ENCODE measurements around the gene SNCB.

The SNCB gene

DNA sequence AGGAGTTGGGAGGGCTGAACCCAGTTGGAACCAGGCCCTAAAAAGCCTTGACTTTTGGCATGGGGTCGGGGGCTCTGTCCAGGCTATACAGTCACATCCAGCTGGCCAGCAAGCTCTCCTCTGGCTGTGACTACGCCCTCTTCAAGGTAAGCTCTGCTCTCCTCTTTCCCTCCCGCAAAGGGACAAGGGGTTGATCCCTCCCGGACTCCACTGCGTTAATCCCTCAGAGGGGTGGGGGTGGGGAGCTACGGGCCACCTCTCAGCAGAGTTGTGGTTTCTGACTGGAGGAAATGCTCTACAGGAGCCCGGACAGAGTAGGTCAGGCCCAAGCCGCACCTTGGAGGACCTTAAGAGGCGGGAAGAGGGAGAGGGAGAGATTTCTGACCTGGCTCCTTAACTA, 14.0 kb upstream of the SNCB start:
- no peak for DNase-seq

- no peak for DNase-seq
Measured at GRCh38 chr5:176643491-176644219, 13.3 kb upstream of the SNCB start.

DNA sequence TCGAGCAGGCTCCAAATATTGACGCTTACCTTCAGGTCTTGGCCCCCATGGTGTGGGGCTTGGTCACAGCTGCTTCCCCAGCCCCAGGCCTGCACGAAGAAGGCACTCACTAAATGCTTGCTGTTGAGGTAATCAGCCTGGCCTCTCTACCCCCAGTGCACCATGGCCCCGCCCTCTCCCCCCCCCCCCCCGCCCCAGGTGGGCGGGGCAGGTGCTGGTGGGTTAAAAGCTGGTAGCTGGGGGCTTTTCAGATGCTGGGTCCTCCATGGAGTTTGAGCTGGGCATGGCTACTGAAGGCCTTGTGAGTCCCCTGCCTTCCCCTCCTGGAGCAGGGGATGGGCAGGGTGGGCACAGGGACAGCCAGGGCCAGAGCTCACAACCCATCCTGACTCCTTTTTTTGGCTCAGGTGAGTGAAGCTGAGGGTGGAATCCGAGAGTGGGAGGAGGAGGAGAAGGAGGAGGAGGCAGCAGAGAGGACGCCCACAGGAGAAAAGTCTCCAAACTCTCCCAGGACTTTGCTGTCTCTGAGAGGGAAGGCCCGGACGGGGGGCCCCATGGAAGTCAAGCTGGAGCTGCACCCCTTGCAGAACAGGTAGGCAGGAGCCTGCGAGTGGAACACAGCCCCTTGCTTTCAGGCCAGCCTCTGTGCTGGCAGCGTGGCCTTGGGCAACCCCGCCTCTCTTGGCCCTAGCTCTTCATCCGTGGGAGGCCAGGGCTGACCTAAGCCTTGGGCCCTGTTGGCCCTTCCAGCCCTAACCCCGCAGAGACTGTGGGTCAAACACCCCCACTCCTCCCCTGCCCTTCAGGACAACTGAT, 12.5 kb upstream of the SNCB start:
- DNase-seq, result no peak

DNA sequence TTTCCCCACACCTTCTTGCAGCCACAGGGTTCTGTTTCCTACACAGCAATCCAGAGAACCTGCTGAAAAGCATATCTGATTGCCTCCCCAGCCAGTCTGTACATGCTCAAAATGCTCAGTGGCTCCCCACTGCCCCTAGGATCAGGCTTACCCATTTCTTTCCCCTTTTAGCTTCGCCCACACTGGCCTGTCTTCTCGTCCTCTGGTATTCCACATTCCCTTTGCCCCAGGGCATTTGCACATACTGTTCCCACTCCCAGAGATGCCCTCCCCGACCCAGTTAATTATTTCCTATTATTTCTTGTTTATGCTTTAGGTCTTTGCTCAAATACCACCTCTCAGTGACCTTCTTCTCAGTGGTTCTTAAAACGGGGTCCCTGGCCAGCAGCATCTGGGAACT, 10.3 kb upstream of the SNCB start:
- no peak for DNase-seq

GRCh38 chr5:176639981-176640380, 9.6 kb upstream of the SNCB start:
- no peak for DNase-seq

DNA sequence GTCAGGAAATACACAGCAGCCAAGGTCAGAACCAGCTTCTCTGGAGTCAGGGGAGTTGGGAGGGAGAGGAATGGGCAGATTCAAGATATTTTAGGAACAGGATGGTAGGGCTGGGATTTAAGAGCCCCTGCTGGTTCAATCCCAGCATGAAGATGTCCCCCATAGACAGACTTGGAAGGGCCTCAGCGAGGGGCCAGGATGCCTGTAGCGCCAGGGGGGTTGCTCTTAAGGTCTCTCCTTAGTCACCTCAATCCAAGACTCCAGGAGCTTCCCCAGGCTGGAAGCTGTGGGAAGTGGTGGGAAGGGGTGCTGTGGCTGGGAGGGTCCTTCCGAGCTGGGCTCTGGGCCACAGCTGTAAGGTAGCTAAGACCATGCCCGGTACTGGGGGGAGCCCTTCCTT, 8.9 kb upstream of the SNCB start:
- no peak for DNase-seq

GRCh38 chr5:176638437-176638836, 8.1 kb upstream of the SNCB start:
- no peak for DNase-seq

- no peak for DNase-seq
Measured at GRCh38 chr5:176637556-176637955, 7.2 kb upstream of the SNCB start.

- DNase-seq, result no peak
Measured at GRCh38 chr5:176636426-176636825, 6.1 kb upstream of the SNCB start.

DNA sequence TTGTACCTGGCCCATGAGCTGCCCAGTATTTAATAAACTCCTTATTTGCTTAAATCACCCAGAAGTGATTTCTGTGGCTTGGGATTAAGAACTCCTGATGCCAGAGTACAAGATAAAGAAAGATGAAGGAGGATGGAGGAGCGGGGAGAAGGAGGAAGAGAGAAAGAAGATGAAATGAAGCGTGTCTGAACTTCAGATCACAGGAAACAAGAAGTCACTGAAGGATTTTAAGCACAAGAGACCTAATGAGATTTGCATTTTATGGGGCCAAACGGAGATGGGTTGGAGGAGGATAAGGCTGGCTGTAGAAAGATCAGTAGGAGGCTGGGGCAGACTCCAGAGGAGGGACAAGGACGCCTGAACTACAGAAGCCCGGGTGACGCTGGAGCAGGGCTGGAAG, 3.3 kb upstream of the SNCB start:
- DNase-seq, result no peak

DNA sequence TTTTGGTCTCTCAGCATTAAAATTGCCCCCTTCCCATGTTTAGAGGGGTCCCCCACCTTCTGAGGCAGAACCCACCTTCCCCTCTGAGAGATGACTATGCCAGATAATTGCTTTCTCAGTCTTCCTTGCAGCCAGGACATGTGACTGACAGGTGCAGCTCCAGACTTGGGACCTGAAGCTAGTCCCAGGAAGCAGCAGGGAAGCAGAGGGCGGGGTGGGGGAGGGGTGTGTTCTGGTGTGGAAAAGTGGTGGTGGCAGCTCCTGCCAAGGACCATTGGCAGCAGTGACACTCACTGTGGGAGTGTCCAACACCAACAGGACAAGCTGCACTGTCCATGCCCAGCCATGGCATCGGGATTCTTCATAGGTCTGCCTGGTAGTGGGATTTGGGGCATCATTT, 2.4 kb upstream of the SNCB start:
- DNase-seq, result no peak

DNA sequence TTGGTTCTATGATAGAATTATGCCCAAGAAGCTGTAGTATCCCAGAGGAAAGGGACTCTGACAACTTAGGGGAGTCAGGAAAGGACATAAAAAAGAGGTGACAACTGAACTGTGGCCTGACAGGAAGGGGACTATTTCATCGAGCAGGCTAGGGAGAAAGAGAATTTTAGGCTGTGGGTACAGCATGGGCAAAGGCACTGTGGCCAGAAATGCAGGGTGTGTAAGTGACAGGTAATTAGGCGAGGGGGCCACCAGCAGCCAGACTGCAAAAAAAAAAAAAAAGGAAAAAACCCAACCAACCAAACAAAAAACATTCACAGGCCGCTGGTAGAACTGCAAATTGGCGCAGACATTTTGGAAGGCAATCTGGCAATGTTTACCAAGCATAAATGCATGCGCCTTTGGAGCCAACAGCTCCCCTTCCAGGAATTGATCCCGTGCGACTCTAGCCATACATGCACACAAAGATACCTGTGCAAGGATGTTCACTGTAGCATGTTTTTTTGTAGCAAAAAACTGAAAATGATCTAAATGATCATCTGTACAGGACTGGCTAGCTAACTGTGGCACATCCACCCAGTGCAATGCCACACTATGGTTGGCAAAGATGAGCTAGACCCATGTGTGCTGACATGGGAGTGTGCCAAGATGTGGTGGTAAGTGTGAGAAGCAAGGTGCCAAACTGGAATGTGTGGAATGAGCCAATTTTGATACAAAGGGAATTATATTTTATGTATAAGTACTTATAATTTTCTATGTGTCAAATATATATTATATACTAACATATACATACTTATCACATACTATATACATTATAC, 1.3 kb upstream of the SNCB start:
- no peak for DNase-seq

- DNase-seq, result no peak
Measured at GRCh38 chr5:176630681-176631222, 418 bp upstream of the SNCB start.

- no peak for DNase-seq
Measured at GRCh38 chr5:176629317-176629852, 949 bp downstream of the SNCB start.

DNA sequence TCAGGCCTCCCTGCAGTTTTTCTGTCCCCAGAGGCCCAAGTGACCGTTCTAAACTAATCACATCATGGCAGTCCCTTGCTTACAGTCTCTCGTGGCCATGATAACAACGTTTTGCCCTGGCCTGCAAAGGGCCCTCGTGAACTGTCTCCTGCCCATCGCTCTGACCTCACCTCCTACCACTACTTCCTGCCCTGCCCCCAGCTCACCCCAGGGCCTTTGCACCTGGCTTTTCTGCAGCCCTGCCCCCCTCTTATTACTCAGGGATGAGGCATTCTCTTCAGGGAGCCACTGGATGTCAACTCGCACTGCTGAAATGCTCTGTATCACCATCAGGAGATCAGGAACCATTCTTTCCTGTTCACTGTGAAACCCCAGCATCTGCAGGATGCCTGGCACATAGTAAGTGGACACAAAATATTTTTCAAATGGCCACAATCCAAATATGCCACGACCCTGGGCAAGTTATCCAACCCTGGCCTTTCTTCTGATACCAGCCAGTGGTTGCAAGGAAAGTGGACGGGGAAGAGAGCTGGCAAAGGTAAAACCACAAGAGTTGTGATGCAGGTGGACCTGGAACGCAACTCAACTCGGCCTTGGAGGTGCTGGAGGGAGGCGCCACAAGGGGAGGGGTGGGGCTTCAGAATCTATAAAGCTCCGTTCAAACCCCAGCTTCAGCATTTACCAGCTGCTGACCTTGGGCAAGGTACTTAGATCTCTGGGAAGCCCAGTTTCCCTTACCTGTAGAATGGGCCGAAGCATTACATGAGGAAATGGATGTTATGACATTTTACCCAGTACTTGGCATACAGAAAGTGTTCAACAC, 1.7 kb downstream of the SNCB start:
- no peak for DNase-seq

- DNase-seq, result no peak
Measured at GRCh38 chr5:176627582-176627981, 2.8 kb downstream of the SNCB start.

GRCh38 chr5:176626876-176627236, 3.5 kb downstream of the SNCB start:
- no peak for DNase-seq

- DNase-seq, result no peak
Measured at GRCh38 chr5:176625966-176626875, 4.1 kb downstream of the SNCB start.

- DNase-seq, result no peak
Measured at GRCh38 chr5:176625512-176625911, 4.8 kb downstream of the SNCB start.

DNA sequence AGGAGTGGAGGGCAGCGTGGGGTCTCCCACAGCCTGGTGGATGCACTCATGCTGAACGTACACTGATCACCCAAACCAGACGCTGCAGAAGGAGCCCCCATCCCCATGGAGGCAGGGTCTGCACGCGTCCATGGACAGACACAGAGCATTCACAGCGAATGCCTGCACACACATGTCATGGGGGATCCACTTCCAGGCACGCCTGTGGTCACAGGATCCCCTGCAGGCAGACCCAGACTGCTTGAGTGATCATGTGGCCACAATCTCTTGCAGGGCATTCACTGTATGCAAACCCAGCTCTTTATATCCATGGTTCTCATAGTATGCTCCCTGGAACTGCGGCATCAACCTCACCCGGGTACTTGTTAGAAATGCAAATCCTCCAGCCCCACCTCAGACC, 5.4 kb downstream of the SNCB start:
- DNase-seq, result no peak

DNA sequence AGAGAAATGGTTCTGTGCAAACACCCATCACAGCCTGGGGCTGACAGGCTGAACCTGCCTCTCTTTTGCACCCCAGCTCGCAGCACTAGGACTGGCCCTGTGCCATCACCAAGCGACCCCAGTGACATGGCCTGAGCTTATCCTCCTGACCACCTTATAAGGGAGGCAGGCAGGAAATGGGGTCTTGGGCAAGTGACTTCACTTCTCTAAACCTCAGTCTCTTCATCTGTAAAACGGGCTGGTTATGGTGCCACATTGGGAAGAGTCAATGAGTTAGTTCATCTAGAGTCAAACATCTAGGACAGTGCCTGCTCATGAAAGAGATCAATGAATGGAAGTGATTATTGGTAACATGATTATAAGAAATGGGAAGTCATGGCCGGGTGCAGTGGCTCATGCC, 6.2 kb downstream of the SNCB start:
- DNase-seq, result no peak
